DOHH2 (cell line): Measurements from ENCODE around the gene CTDSPL.

Experiments
- EZH2phosphoT487 ChIP-seq: fragments of 200-600 bp; sonication (generic); IDR thresholded peaks from 2 replicates; pipeline ENCODE4 v1.6.1; 2017; ENCODE audit warnings: borderline replicate concordance, mild to moderate bottlenecking, antibody characterized with exemption, low read length, moderate library complexity, mixed read lengths
- TF ChIP-seq, protein P1 (sequence below): fragments of 200-600 bp; sonication (generic); IDR thresholded peaks from one replicate; pipeline ENCODE4 v1.5.1; 2014; ENCODE audit warnings: antibody characterized with exemption, mild to moderate bottlenecking, low read depth, low read length; ENCODE audit not compliant: poor library complexity, severe bottlenecking

DNA sequence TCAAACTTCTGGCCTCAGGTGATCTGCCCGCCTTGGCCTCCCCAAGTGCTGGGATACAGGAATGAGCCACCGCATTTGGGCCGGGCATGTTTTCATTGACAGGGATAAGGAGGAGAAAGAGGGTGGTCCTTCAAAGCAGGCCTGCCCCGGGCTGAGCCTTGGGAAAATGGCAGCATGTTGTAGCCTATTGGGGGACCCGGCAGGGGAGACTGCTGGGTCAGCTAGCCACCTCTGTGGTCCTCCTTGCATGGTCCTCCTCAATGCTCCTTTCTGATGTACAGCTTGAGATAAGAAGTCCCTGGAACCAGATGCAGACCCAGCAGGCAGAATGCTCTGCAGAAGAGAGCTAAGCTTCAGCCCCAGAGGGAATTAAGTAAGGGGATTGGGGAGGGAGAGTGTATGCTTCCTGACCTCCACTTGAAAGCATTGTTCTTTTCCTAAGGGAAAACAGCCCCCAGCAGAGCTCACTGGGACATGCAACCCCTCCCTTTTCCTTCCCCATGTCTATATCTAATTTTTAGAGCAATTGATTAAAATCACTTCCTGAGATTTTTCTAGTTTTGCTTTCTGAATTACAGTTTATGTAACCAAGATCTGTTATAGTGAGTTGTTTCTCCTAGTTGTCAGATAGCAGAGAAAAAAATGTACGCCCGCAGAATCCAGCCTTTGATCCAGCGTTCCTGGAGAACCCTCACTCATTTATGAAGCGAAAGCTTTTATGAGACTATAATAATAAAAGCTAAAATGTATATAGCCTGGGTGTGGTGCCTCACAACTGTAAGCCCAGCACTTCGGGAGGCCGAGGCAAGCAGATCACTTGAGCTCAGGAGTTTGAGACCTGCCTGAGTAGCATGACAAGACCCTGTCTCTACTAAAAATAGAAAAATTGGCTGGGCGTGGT lies 80.2 kb downstream of the CTDSPL start:
- TF ChIP-seq, protein P1, sequence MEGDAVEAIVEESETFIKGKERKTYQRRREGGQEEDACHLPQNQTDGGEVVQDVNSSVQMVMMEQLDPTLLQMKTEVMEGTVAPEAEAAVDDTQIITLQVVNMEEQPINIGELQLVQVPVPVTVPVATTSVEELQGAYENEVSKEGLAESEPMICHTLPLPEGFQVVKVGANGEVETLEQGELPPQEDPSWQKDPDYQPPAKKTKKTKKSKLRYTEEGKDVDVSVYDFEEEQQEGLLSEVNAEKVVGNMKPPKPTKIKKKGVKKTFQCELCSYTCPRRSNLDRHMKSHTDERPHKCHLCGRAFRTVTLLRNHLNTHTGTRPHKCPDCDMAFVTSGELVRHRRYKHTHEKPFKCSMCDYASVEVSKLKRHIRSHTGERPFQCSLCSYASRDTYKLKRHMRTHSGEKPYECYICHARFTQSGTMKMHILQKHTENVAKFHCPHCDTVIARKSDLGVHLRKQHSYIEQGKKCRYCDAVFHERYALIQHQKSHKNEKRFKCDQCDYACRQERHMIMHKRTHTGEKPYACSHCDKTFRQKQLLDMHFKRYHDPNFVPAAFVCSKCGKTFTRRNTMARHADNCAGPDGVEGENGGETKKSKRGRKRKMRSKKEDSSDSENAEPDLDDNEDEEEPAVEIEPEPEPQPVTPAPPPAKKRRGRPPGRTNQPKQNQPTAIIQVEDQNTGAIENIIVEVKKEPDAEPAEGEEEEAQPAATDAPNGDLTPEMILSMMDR, result no peak
- TF ChIP-seq EZH2phosphoT487, result no peak
